GM18858 (cell line): Measurements from ENCODE around the gene CTXN1.
"Not testable (repeated sequence)": the region's sequence is repeated elsewhere in the genome, so short reads cannot be mapped to it uniquely, and the experiment has no call there.

Experiments
- ATAC-seq: cut with Tn5 transposase; IDR thresholded peaks from one replicate; pipeline ENCODE4 v1.9.1; 2021; ENCODE audit not compliant: unreplicated experiment

CTXN1 gene

DNA sequence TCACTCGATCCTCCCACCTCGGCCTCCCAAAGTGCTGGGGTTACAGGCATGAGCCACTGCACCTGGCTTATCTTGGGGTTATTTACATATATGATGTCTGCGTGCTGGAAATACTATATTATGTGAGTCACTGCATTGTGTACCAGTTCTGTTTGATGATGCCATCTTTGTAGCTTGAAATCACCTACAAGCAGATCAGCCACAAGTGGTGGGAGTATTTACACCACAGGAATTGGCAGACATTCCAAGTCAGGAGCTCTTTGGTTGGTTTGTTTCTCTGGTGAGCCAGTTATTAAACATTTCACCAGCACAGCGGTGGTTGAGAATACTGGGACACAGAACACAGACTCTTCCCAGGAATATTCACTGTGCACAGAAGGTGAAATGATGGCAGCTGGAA lies 22.0 kb upstream of the CTXN1 start:
- no peak for ATAC-seq

DNA sequence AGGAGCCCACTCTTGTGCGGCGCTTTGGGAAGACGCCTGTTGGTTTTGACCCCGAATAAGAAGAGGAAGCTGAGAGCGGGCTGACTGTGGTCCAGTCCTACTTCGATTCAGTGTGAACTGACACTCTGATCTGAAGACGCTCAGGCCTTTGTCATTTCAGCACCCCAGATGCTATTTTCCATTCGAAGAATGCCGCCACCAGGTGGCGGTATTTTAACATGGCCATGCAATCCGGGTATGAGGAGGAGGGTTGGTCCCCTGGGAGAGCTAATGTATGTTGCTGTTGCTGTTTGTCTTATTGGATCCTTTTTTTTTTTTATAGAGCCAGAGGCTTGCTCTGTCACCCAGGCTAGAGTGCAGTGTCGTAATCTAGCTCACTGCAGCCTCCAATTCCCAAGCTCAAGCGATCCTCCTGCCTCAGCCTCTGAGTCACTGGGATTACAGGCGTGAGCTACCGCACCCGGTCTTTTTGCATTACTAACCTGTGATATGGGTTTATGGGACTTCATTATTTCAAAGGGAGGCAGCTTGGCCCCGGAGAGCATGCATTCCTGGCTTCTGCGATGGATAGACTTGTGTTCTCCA lies 18.3 kb upstream of the CTXN1 start:
- ATAC-seq, result no peak

DNA sequence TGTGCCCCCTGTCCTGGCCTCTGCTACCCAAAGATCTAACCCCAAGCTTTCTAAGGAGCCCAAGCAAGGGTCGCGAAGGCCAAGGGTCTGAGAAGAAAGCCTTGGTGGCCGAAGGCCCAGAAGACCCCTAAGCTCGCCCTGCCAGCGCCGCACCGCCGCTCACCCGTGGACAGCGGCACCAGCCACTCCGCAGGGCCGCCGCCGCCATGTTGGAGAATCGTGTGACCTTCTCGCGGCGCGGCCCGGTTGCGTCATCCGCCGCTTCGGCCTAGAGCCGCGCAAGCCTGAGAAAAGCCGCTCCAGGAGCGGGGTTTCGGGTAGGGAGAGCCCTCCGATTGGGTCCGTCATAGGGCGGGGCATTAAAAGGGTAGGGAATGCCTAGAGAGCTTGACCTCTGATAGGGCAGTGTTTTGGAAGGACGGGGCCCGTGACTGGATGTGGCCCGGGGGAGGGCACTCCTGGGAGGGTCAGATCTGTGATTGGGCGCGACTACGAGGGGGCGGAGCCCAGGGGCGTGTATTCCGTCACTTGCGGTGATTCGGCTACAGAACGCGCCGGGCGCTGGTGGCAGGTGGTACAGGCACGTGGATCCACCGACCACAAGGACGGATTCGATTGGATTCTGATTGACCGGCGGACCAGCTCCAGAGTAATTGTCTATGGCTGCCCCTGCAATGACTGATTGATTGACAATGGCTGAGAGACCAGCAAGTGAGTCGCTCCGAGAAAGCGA lies 17.7 kb upstream of the CTXN1 start, which contains the start of gene TIMM44:
Gene TIMM44, minus strand, starts transcription at position 223 of the 733 bp plus-strand sequence. Its CDS starts 15 bp downstream, at position 208.
- peak; percentile 85 for ATAC-seq

DNA sequence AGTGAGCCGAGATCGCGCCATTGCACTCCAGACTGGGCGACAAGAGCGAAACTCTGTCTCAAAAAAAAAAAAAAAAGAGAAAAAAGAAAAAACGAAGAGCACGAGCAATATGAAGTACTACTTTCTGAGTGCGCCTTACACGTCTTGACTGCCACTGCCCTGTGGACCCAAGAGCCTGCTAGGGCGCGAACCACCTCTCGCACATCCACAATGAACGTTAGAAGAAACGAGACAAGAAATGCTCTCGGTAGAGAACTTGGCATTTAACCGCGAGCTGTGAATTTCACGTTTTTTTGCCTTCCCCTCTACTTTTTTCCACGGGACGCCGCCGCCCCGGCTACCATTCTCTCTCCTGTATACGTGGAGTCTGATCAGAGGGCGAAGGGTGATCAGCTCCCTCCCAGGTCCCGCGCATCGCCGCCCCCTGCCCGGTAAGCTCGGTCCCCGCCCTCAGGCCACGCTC lies 17.1 kb upstream of the CTXN1 start:
- no peak for ATAC-seq

DNA sequence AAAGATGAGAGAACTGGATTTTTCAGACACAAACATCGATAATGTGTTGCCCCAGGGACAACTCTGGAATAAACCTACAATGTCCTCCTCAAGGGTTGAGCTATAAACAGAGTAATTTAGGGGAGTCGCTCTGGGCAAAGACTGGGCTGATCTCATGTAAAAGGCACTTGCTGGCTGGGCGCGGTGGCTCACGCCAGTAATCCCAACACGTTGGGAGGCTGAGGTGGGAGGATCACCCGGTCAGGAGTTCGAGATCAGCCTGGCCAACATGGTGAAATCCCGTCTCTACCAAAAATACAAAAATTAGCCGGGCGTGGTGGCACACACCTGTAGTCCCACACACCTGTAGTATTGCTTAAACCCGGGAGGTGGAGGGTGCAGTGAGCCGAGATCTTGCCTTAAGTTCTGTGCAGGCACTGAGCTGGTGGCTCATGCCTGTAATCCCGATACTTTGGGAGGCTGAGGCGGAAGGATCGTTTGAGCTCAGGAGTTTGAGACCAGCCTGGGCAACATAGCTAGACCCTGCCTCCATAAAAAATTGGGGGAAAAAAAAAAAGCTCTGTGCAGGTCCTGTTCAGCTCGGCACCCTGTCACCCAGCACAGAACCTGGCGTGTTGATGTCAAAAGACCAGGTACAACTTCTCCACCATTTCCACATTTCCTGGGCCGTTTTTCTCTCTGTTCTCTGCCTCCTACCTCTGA lies 16.1 kb upstream of the CTXN1 start:
- ATAC-seq, result no peak

DNA sequence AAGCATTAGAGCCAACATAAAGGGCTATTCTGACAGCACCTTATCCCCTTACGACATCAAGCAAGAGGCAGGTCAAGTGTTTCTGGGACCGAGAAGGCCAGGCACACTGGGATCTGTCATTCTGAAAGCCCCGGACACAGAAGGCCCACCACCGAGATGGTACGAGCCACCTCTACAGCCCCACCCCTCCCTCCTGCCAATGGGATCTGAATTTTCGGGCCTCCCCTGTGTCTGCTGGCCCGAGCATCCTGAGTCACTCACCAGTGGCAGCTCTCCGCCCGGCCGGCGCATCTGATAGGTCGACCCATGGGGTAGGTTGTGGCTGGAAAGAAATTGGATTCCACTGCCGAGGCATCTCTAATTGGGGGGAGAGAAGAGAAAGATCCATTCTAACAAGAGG lies 14.9 kb upstream of the CTXN1 start:
- no peak for ATAC-seq

DNA sequence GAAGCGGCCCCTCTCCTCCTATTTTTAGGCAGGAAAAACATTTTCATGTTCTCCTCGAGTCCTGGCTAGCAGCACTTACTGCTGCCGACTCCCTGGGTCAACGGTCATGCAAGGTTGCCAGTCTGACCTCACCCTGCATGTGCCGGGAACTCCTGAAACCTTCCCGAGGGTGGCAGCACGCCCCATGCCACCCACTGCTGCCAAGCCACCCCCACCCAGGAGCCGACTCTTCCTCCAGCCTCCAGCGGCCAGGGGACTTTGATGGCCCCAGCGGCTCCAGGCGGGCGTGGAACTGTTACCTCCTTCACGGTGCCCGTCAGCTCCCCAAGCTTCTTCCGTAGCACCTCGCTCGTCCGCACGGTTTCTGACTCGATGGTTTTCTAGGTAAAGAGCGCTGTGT lies 8.8 kb upstream of the CTXN1 start:
- ATAC-seq, result no peak

DNA sequence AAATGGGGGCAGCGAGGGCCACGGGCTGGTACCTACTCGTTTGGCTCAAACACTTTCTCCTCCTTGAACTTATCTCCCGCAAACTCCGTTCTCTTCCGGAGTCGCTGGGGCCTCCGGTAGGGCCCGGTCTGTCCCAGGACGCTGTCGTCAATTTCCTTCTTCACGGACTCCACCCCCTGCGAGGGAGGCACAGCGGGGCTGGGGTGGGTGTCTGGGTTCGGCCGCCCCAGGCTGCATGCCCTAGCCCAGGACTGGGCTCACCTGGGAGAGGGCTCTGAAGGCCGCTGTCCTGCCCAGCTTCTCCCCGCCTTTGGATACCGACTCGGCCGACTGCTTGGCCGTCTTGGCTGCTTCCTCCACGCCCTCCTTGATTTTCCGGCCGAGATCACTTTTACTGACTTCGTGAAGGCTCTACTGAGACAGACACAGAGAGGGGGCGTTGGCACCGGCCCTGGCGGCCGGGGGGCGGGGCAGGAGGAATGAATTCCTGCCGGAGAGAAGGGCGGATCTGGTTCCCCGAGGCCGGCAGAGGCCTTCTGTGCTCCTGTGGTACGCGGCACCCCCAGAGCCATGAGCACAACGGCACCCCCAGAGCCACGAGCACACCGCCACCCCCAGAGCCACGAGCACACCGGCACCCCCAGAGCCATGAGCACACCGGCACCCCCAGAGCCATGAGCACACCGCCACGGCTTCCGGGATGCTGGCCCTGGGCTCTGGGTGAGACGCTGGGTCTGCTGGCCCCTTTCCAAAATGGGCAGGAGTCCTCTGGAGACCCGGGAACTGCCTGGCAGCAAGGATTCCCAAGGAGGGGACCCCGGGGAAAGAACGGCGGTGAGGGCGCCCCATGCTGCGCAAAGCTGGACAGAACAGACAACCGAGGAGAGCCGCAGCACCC lies 8.1 kb upstream of the CTXN1 start:
- ATAC-seq, result no peak

DNA sequence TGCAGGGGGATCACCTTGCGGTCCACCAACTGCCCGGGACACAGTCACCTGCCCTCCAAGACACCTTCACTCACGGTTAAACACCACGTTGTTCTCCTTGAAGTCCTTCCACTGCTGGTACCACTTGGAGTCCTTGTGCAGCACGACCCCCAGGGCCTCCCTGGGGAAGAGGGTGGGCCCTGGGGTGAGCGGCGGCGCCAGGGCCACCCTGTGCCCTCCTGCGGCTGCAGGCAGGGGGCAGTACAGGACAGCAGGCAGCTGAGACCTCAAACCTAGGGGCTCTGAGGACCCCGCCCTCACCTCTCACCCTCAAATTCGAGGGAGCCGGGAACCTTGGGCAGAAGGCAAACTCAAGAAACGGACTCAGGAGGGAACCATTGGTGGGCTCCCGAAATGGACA lies 7.5 kb upstream of the CTXN1 start:
- no peak for ATAC-seq

DNA sequence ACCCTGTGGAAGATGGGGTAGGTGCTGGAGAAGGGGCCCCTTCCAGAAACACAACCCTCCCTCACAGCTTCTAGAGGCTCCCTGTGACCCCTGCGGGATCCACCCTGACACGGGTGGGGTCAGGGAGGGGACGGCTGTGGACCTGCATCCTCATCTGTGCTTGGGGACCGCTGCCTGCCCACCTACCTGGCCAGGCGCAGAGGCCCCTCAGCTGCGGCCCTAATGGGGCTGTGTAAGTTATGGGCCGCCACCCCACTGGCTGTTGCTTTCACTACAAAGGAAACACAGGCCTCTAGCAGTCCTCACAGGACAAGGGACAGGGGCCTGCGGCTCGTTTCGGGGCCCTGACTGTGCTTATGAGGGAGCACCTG lies 7.0 kb upstream of the CTXN1 start:
- no peak for ATAC-seq

DNA sequence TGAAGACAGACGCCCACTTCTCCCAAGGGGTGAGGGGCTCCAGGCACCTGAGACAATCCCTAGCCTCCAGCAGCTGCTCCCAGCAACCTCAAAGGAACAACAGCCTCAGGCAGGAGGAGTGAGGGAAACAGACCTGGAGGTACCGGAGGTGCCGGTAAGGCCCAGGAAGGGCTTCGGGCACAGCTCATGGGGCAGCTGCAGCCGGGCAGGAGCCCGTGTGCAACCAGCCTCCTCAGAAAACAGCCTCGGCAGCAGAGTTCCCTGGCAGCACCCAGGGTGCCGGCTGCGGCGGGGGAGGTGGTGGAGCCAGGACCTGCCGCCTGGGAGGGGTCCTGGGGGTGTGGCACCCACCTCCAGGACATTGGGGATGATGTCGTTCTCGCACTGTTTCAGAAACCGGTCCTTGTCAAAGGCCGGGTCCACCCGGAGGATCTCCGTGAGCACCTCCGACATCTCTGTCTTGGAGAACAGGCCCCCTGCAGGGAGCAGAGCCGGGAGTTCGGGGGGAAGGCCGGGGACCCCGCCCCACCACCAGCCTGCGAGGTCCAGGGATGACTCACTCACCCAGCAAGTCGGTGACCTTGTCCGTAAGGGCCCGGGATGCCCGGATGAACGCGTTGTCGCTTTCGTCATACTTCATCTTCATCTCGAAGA lies 6.5 kb upstream of the CTXN1 start:
- no peak for ATAC-seq

DNA sequence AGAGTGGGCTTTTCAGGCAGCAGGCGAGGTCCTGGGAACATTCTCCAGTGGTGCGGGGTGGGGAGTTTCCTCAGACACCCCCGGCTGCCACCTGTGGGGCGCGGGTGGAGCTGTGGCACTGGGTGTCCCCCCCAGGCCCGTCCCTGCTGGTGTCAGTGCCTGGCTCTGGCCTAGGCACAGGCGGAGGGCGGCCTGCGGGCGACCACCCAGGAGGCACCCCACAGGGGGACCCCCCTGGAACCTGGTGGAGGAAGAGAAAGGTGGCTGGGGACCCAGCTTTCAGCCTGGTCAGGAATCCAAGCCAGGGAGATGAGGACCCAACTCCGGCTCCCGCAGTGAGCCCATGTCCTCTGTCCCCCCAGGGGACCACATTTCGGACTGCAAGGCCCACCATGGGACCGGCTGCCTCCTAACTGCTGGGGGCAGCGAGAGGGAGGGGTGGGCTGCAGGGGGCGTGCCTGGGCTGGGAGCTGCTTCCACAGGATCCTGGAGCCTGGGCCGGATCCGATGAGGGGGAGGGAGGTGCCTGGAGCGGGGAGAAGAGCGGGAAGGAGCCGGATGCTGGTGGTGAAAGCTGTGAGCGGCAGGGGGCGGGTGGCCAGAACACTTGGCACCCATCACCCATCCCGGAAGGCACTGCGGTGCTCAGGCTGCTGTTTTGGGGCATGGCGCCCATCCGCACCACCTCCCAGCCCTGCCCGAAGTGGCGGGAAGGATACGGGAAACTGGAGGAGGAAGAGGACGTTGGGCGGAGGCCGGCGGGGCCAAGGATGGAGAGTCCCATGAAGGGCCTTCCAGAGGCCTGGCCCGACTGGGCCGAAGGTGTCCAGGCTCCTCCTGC lies 5.5 kb upstream of the CTXN1 start:
- ATAC-seq, result no peak

DNA sequence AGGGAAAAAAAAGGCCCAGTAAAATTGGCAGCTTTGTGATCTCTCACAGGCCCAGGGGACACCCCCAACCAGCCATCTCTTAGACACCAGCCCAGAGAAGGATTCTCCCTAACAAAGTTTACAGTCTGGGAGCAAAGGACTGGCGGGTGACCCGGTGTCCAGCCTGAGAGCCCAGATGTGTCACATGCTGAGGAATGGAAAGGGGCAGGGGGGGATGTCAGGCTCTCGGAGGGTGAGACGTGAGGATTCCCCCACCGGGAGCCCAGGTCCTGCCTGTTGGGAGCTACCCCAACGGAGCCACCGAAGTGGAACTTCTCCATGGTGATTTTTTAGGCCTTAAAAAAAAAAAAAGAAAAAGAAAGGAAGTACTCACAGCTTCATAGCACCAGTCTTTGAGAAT lies 4.8 kb upstream of the CTXN1 start:
- ATAC-seq, result no peak

DNA sequence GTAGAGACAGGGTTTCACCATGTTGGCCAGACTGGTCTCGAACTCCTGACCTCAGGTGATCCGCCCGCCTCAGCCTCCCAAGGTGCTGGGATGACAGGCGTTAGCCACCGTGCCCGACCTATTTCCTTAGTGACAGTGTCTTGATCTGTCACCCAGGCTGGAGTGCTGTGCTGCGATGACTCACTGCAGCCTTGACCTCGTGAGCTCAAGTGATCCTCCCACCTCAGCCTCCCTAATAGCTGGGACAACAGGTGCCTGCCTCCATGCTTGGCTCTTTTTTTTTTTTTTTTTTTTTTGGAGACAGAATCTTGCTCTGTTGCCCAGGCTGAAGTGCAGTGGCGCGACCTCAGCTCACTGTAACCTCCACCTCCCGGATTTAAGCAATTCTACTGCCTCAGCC lies 4.1 kb upstream of the CTXN1 start:
- not testable (repeated sequence) for ATAC-seq

DNA sequence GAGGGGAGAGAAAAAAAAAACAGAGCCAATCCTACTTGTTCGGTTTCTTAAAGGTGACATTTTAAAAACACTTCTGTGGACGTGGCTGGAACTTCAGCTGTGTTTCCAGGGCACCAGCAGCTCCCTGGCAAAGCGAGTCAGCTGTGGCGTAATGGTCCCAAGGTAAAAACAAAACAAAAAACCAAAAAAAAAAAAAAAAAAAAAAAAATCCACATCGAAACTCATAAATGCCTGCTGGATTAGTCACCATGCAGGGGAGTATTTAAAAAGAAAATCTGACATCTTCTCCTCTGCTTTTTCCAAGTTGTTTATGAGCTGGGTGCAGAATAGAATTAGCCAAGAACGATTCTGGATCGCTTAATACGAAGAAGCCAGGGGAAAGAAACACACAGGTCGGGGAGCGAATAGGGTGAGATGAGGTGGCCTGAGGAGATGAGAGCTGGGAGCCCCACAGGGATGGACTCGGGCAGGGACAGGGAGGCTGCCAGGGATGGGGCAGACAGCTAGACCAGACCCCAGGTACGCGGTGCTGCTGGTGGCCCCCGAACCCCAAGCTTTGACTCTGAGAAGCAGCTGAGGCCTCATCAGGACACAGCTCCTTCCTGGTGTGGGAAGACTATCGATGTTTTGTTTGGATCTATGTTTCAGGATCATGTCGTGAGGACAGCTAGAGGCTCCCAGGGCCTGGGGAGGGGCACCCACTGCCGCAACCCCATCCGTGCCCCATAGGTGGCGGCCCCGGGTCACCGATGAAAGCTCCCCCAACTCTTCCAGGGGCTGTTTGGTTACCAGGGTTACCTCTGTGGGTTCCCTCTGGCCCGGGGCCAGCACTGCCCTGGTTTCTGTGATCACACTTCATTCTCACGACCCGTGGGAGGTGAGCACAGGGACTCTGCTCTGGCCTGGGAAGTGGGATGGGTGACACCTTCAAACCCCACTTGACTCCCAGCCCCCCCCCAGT lies 3.1 kb upstream of the CTXN1 start:
- ATAC-seq, result no peak

DNA sequence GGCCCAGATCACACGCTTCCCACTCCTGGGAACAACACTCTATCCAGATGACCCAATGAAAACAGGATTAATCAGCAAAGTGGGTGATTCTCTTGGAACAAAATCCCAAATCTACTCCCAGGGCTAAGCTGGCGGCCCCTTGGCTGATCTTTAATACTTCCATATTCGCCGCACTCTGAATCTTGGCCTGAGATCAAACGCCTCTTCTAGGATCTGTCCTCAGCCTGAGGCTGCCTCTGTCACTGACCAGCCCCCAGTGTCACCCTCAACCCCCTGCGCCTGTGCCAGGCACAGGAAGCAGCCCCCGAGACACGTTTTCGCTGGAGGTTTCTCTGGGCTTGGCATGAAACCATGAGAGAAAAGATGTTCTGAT lies 2.4 kb upstream of the CTXN1 start:
- ATAC-seq, result no peak

DNA sequence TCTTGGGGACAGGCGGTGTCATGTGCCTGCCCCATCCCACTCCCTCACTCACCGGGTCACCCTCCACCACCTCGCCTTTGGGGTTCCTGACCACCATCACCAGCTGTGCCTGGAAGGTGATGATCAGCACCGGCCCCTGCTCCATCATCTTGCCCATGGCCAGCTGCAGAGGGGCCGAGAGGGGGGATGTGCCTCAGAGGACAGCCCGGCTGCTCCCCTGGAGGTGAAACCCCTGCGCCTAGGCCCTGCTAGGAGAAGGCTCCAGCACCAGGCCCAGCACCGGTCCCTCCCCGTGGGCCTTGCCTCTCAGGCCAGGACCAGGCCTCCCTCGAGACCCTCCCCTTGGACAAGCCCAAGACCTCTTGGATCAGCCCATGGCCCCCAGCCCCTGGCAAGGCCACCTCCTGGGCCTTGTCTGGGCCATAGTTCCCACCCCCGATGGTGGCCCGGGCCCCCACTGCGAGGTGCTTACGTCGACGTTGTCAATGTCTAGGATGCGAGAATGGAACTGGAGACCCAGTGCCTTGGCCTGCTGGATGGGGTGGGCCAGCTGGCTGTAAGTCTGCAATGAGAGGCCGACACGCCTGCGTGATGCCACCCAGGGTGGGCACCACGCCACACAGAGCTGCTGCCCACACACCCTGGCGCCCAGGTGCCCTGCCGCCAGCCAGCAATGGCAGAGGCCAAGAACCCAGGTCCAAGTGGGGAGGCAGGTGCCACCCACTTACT lies 1.8 kb upstream of the CTXN1 start:
- no peak for ATAC-seq
